ENCODE results near the gene GRID2. TPM values are rescaled to one million over a fixed set of nuclear protein-coding genes. Genes with fewer than 3 reads are reported as not detected.

GRID2 gene
- total RNA-seq, 1 donor from 2014 or later, result not detected

- no peaks in the 10 kb centered on the region for H3K4me1 Mint-ChIP-seq (ENCODE audit: unreplicated experiment)
- H3K27ac Mint-ChIP-seq (ENCODE audit: unreplicated experiment), result no peak overlapping the region
- no peaks in the 10 kb centered on the region for H3K36me3 Mint-ChIP-seq (ENCODE audit: unreplicated experiment)
- TF ChIP-seq, protein P1, sequence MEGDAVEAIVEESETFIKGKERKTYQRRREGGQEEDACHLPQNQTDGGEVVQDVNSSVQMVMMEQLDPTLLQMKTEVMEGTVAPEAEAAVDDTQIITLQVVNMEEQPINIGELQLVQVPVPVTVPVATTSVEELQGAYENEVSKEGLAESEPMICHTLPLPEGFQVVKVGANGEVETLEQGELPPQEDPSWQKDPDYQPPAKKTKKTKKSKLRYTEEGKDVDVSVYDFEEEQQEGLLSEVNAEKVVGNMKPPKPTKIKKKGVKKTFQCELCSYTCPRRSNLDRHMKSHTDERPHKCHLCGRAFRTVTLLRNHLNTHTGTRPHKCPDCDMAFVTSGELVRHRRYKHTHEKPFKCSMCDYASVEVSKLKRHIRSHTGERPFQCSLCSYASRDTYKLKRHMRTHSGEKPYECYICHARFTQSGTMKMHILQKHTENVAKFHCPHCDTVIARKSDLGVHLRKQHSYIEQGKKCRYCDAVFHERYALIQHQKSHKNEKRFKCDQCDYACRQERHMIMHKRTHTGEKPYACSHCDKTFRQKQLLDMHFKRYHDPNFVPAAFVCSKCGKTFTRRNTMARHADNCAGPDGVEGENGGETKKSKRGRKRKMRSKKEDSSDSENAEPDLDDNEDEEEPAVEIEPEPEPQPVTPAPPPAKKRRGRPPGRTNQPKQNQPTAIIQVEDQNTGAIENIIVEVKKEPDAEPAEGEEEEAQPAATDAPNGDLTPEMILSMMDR (IDR thresholded peaks at IDR 0.05), result no peak
- H3K4me3 Mint-ChIP-seq (ENCODE audit: unreplicated experiment), result no peak overlapping the region
- no peak for DNase-seq (ENCODE audit: extremely low spot score, unreplicated experiment)
- no peaks in the 10 kb centered on the region for H3K9me3 Mint-ChIP-seq (ENCODE audit: unreplicated experiment)
- peaks cover 21% of the 10 kb centered on the region for H3K27me3 Mint-ChIP-seq (ENCODE audit: unreplicated experiment)
Measured at GRCh38 chr4:93495346-93495745, 1191.6 kb downstream of the GRID2 start.

GRCh38 chr4:93501244-93501643 is 1197.5 kb downstream of the GRID2 start:
- H3K36me3 Mint-ChIP-seq (ENCODE audit: unreplicated experiment), result no peaks in the 10 kb centered on the region
- no peak overlapping the region for H3K4me3 Mint-ChIP-seq (ENCODE audit: unreplicated experiment)
- H3K9me3 Mint-ChIP-seq (ENCODE audit: unreplicated experiment), result no peaks in the 10 kb centered on the region
- no peak overlapping the region for H3K27ac Mint-ChIP-seq (ENCODE audit: unreplicated experiment)
- no peak for DNase-seq (ENCODE audit: extremely low spot score, unreplicated experiment)
- peaks cover 27% of the 10 kb centered on the region for H3K27me3 Mint-ChIP-seq (ENCODE audit: unreplicated experiment)
- H3K4me1 Mint-ChIP-seq (ENCODE audit: unreplicated experiment), result no peaks in the 10 kb centered on the region
- TF ChIP-seq, protein P1 (IDR thresholded peaks at IDR 0.05), result no peak

- H3K36me3 Mint-ChIP-seq (ENCODE audit: unreplicated experiment), result no peaks in the 10 kb centered on the region
- DNase-seq (ENCODE audit: extremely low spot score, unreplicated experiment), result no peak
- H3K27ac Mint-ChIP-seq (ENCODE audit: unreplicated experiment), result no peak overlapping the region
- no peaks in the 10 kb centered on the region for H3K9me3 Mint-ChIP-seq (ENCODE audit: unreplicated experiment)
- TF ChIP-seq, protein P1 (IDR thresholded peaks at IDR 0.05), result no peak
- no peaks in the 10 kb centered on the region for H3K4me1 Mint-ChIP-seq (ENCODE audit: unreplicated experiment)
- peaks cover 25% of the 10 kb centered on the region for H3K27me3 Mint-ChIP-seq (ENCODE audit: unreplicated experiment)
- H3K4me3 Mint-ChIP-seq (ENCODE audit: unreplicated experiment), result no peak overlapping the region
Measured at GRCh38 chr4:93501946-93502345, 1198.2 kb downstream of the GRID2 start.

DNA sequence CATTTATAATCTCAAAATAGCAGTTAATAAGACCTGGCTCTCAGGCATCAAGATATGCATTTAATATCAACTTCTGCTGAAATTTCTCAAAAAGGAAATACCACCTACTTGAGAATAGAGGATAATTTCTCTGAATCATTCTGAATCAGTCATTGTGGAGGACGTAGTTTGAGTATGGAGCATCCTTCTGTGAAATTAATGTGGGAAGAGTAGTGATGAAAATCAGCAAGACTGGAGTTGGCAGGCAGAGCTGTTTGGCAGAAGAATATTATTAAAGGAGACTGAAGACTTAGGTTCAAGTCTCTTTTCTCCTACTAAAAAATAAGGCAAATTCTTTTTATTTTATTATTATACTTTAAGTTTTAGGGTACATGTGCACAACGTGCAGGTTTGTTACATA is 1199.2 kb downstream of the GRID2 start:
- no peaks in the 10 kb centered on the region for H3K9me3 Mint-ChIP-seq (ENCODE audit: unreplicated experiment)
- H3K4me1 Mint-ChIP-seq (ENCODE audit: unreplicated experiment), result no peaks in the 10 kb centered on the region

DNA sequence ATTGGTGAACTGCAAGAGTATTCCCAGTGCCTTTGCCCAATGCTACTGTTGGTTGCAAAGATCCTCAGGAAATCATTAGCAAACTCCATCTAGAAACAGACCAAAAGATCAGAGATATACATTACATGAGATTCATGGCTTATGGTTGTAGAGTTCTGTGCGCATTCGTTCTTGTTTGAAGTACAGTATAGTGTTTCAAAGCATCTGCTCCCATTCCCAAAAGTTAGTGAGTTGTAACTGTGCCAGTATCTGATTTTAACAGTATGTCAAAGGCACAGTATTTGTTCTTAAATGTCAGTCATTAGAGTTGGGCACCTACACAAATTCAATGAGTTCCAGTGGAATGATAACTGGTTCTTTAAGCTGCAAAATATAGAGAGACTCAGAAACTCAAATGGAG is 1210.1 kb downstream of the GRID2 start:
- H3K27me3 Mint-ChIP-seq (ENCODE audit: unreplicated experiment), result peaks cover 15% of the 10 kb centered on the region

More for the DNA sequence above, 1199.2 kb downstream of the GRID2 start:
- no peak for DNase-seq (ENCODE audit: extremely low spot score, unreplicated experiment)
- H3K4me3 Mint-ChIP-seq (ENCODE audit: unreplicated experiment), result no peak overlapping the region
- peaks cover 21% of the 10 kb centered on the region for H3K27me3 Mint-ChIP-seq (ENCODE audit: unreplicated experiment)
- no peaks in the 10 kb centered on the region for H3K36me3 Mint-ChIP-seq (ENCODE audit: unreplicated experiment)
- H3K27ac Mint-ChIP-seq (ENCODE audit: unreplicated experiment), result no peak overlapping the region
- TF ChIP-seq, protein P1 (IDR thresholded peaks at IDR 0.05), result no peak

More for the DNA sequence above, 1210.1 kb downstream of the GRID2 start:
- H3K9me3 Mint-ChIP-seq (ENCODE audit: unreplicated experiment), result no peaks in the 10 kb centered on the region
- no peak overlapping the region for H3K4me3 Mint-ChIP-seq (ENCODE audit: unreplicated experiment)
- H3K27ac Mint-ChIP-seq (ENCODE audit: unreplicated experiment), result no peak overlapping the region
- H3K4me1 Mint-ChIP-seq (ENCODE audit: unreplicated experiment), result no peaks in the 10 kb centered on the region
- DNase-seq (ENCODE audit: extremely low spot score, unreplicated experiment), result no peak
- TF ChIP-seq, protein P1 (IDR thresholded peaks at IDR 0.05), result no peak
- no peaks in the 10 kb centered on the region for H3K36me3 Mint-ChIP-seq (ENCODE audit: unreplicated experiment)
